Bone marrow (tissue), 2 donors: ENCODE measurements around the gene SSU72.
"Not testable (repeated sequence)": the region's sequence is repeated elsewhere in the genome, so short reads cannot be mapped to it uniquely, and the experiment has no call there.

ENCODE experiments used
- DNase-seq, 2 donors: peaks; one replicate each; lab custom pipeline; 2025; lab: John Stamatoyannopoulos, UW

Gene SSU72

GRCh38 chr1:1540818-1541628 is 33.6 kb downstream of the SSU72 start:
- DNase-seq = no peak

- DNase-seq = no peak
Measured at GRCh38 chr1:1540090-1540817, 34.4 kb downstream of the SSU72 start, which contains the start of gene TMEM240. Gene TMEM240, minus strand, starts transcription at chr1:1540624. Its CDS starts 278 bp downstream, at chr1:1540346.

- no peak for DNase-seq
Measured at GRCh38 chr1:1539310-1540089, 35.2 kb downstream of the SSU72 start.

GRCh38 chr1:1538989-1539309 is 35.7 kb downstream of the SSU72 start:
- no peak for DNase-seq

GRCh38 chr1:1538334-1538733 is 36.3 kb downstream of the SSU72 start:
- DNase-seq = no peak

- DNase-seq = no peak
Measured at GRCh38 chr1:1537626-1538250, 36.9 kb downstream of the SSU72 start.

GRCh38 chr1:1536938-1537546 is 37.6 kb downstream of the SSU72 start:
- DNase-seq = no peak

GRCh38 chr1:1536019-1536937 is 38.4 kb downstream of the SSU72 start:
- no peak for DNase-seq

- no peak for DNase-seq
Measured at GRCh38 chr1:1535201-1536018, 39.3 kb downstream of the SSU72 start.

- no peak for DNase-seq
Measured at GRCh38 chr1:1534401-1535154, 40.1 kb downstream of the SSU72 start.

GRCh38 chr1:1533894-1534291 is 40.8 kb downstream of the SSU72 start:
- not testable (repeated sequence) for DNase-seq

- not testable (repeated sequence) for DNase-seq
Measured at GRCh38 chr1:1533176-1533893, 41.3 kb downstream of the SSU72 start.

GRCh38 chr1:1531947-1532346 is 42.7 kb downstream of the SSU72 start:
- no peak for DNase-seq

GRCh38 chr1:1529936-1530335 is 44.7 kb downstream of the SSU72 start:
- DNase-seq = no peak

GRCh38 chr1:1529321-1529720 is 45.3 kb downstream of the SSU72 start:
- DNase-seq = no peak

GRCh38 chr1:1528301-1529267 is 46.1 kb downstream of the SSU72 start:
- DNase-seq = no peak
